ENCODE data around the gene POLR2F.

POLR2F gene

DNA sequence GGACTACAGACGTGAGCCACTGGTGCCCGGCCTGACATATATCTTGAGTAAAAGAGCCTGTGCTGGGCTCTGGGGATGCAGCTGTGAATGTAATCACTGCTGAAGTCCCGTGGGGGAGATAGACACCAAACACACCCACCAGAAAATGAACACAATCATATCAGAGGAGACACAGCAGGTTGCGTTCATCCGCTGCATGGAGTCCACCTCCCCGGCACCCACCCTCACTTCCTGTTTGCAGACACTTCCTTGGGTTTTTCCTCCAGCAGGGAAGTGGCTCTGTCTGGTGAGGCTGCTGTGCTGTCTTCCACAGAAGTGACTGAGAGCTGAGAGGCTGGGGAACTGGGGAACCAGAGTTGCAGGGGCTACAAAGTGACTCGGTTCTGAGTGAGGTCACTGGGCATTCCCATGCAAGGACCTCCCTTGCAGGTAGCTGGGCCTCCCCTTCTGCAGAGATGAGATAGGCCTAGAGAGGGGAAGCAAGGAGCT lies 40.2 kb upstream of the POLR2F start:
- Histone ChIP-seq H3K9me3 (ENCODE audit: control insufficient read depth, insufficient read depth, low read length) (no peaks in the 10 kb centered on the region), H3K4me1 (ENCODE audit: control insufficient read depth, insufficient read depth, low read length) (peaks cover 24% of the 10 kb centered on the region), H3K9ac (ENCODE audit: low read depth, low read length) (no peak overlapping the region), H3K27ac (ENCODE audit: low read depth, low read length) (no peak overlapping the region), H3K27me3 (ENCODE audit: control insufficient read depth, insufficient read depth, low read length) (no peaks in the 10 kb centered on the region), H3K4me3 (ENCODE audit: low read depth, low read length) (no peak overlapping the region), H3K36me3 (ENCODE audit: control insufficient read depth, insufficient read depth, low read length) (peaks cover 37% of the 10 kb centered on the region)

- no peaks in the 10 kb centered on the region for H3K27me3 ChIP-seq (ENCODE audit: control insufficient read depth, insufficient read depth, low read length)
- H3K9ac ChIP-seq (ENCODE audit: low read depth, low read length) = no peak overlapping the region
- H3K4me3 ChIP-seq (ENCODE audit: low read depth, low read length) = no peak overlapping the region
- H3K27ac ChIP-seq (ENCODE audit: low read depth, low read length) = no peak overlapping the region
- H3K9me3 ChIP-seq (ENCODE audit: control insufficient read depth, insufficient read depth, low read length) = no peaks in the 10 kb centered on the region
- H3K4me1 ChIP-seq (ENCODE audit: control insufficient read depth, insufficient read depth, low read length) = peaks cover 7% of the 10 kb centered on the region
- peaks cover 52% of the 10 kb centered on the region for H3K36me3 ChIP-seq (ENCODE audit: control insufficient read depth, insufficient read depth, low read length)
Observed at GRCh38 chr22:37916311-37916710, 37.2 kb upstream of the POLR2F start.

DNA sequence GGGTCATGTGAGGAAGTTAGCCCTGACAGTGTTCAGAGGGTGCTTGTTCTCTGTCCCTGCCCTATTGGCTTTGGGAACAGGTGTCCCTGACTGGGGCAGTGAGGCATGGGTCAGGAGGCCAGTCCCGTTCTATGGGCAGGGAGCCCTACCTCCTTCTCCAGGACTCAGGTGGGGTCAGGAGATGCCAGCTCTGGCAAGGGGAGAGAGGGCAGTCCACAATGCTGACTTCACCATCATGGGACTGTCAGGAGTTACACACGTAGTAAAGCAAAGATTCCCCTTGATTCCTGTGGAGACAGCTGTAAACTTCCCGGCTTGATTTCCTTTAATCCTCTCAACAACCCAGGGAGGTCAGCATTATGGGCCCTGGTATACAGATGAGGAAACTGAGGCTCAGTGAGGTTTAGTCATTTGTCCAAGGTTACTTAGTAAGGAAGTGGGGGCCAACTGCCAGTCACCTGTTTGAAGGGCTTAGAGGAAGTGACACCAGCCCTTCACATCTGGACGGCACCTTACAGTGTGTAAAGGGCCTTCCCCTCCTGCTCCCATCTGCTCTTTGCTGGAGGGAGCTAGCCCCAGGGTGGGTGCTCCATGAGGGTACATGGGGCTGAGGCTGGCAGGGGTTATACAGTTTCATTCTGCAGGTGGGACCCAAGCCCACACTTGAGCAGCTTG lies 35.5 kb upstream of the POLR2F start:
- H3K27ac ChIP-seq (ENCODE audit: low read depth, low read length) = no peak overlapping the region

GRCh38 chr22:37918580-37919270 lies 34.8 kb upstream of the POLR2F start:
- Histone ChIP-seq H3K9ac (ENCODE audit: low read depth, low read length) (no peak overlapping the region), H3K4me3 (ENCODE audit: low read depth, low read length) (no peak overlapping the region), H3K9me3 (ENCODE audit: control insufficient read depth, insufficient read depth, low read length) (no peaks in the 10 kb centered on the region), H3K36me3 (ENCODE audit: control insufficient read depth, insufficient read depth, low read length) (peaks cover 45% of the 10 kb centered on the region), H3K27me3 (ENCODE audit: control insufficient read depth, insufficient read depth, low read length) (no peaks in the 10 kb centered on the region), H3K27ac (ENCODE audit: low read depth, low read length) (no peak overlapping the region), H3K4me1 (ENCODE audit: control insufficient read depth, insufficient read depth, low read length) (no peaks in the 10 kb centered on the region)

More for the DNA sequence above, 35.5 kb upstream of the POLR2F start:
- H3K9me3 ChIP-seq (ENCODE audit: control insufficient read depth, insufficient read depth, low read length) = no peaks in the 10 kb centered on the region
- peaks cover 49% of the 10 kb centered on the region for H3K36me3 ChIP-seq (ENCODE audit: control insufficient read depth, insufficient read depth, low read length)
- no peaks in the 10 kb centered on the region for H3K4me1 ChIP-seq (ENCODE audit: control insufficient read depth, insufficient read depth, low read length)
- H3K9ac ChIP-seq (ENCODE audit: low read depth, low read length) = no peak overlapping the region
- no peak overlapping the region for H3K4me3 ChIP-seq (ENCODE audit: low read depth, low read length)
- no peaks in the 10 kb centered on the region for H3K27me3 ChIP-seq (ENCODE audit: control insufficient read depth, insufficient read depth, low read length)

DNA sequence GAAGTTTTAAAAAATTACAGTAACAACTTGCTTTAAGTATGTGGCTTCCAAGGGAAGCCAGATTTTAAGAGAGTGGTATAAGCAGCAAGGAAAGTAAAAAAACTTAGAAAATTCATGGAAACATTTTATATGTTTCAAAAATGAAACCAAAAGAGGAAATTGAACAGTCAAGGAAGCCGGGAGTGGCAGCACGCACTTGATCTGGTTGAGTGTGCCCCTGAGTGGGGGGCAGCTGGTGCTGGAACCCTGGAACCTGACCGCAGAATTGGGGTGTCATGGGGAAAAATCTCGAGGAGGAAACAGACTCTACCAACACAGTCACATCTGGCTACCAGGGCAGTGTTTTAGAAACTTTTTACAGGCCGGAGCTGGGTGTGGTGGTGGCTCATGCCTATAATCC lies 33.4 kb upstream of the POLR2F start:
- Histone ChIP-seq H3K4me1 (ENCODE audit: control insufficient read depth, insufficient read depth, low read length) (no peaks in the 10 kb centered on the region), H3K9me3 (ENCODE audit: control insufficient read depth, insufficient read depth, low read length) (no peaks in the 10 kb centered on the region), H3K27ac (ENCODE audit: low read depth, low read length) (no peak overlapping the region), H3K4me3 (ENCODE audit: low read depth, low read length) (no peak overlapping the region), H3K36me3 (ENCODE audit: control insufficient read depth, insufficient read depth, low read length) (peaks cover 46% of the 10 kb centered on the region), H3K27me3 (ENCODE audit: control insufficient read depth, insufficient read depth, low read length) (no peaks in the 10 kb centered on the region), H3K9ac (ENCODE audit: low read depth, low read length) (no peak overlapping the region)

DNA sequence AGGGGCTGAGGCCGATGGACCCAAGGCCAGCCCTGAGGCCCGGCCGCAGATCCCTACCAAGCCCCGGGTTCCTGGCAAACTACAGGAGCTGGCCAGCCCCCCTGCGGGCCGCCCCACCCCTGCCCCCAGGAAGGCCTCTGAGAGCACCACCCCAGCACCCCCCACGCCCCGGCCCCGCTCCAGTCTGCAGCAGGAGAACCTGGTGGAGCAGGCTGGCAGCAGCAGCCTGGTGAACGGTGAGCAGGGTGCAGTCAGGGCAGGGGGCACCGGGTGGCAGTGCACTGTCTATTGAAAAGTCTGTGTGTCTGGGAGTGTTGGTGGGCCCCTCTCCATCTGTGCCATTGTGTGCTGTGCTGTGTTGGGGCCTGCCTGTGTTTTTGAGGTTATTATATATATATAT lies 31.3 kb upstream of the POLR2F start:
- Histone ChIP-seq H3K9me3 (ENCODE audit: control insufficient read depth, insufficient read depth, low read length) (no peaks in the 10 kb centered on the region), H3K4me1 (ENCODE audit: control insufficient read depth, insufficient read depth, low read length) (no peaks in the 10 kb centered on the region), H3K27ac (ENCODE audit: low read depth, low read length) (no peak overlapping the region), H3K27me3 (ENCODE audit: control insufficient read depth, insufficient read depth, low read length) (no peaks in the 10 kb centered on the region), H3K36me3 (ENCODE audit: control insufficient read depth, insufficient read depth, low read length) (peaks cover 55% of the 10 kb centered on the region), H3K9ac (ENCODE audit: low read depth, low read length) (no peak overlapping the region), H3K4me3 (ENCODE audit: low read depth, low read length) (no peak overlapping the region)

GRCh38 chr22:37923927-37924326 lies 29.6 kb upstream of the POLR2F start:
- Histone ChIP-seq H3K27ac (ENCODE audit: low read depth, low read length) (no peak overlapping the region), H3K9ac (ENCODE audit: low read depth, low read length) (no peak overlapping the region), H3K4me3 (ENCODE audit: low read depth, low read length) (no peak overlapping the region)

DNA sequence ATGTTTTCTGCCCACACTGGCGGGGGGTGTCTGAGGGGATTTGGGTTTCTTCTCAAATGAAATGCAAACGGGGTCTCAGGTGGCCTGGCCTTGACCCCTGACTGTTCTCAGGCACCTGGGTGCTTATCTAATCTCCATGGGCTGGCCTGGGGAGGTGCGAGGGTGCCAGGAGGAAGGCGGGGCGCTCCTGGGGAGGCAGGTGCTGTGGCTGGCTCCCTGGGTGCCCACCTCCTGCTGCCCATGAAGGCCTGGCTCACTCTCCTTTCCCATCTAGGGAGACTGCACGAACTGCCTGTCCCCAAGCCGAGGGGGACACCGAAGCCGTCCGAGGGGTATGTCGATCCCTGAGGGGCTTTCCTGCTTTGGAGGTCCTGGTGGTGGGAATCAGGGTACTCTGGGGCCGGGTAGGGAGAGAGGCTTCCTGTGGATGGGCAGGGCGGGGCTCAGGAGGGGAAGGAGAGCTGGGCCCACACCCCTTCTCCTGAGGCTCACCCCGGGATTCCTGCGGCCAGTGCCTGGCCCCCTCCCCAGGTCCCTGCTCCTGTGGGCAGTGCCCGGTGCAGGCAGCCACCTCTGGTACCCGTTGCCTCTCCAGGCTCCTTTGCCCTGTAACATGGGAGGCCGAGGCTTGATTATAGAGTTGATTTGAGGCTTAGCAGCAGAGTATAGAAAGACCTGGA lies 29.0 kb upstream of the POLR2F start:
- H3K4me1 ChIP-seq (ENCODE audit: control insufficient read depth, insufficient read depth, low read length) = no peaks in the 10 kb centered on the region
- no peaks in the 10 kb centered on the region for H3K27me3 ChIP-seq (ENCODE audit: control insufficient read depth, insufficient read depth, low read length)
- H3K9ac ChIP-seq (ENCODE audit: low read depth, low read length) = no peak overlapping the region
- H3K36me3 ChIP-seq (ENCODE audit: control insufficient read depth, insufficient read depth, low read length) = peaks cover 42% of the 10 kb centered on the region
- no peak overlapping the region for H3K27ac ChIP-seq (ENCODE audit: low read depth, low read length)
- H3K9me3 ChIP-seq (ENCODE audit: control insufficient read depth, insufficient read depth, low read length) = no peaks in the 10 kb centered on the region
- no peak overlapping the region for H3K4me3 ChIP-seq (ENCODE audit: low read depth, low read length)

More at GRCh38 chr22:37923927-37924326, 29.6 kb upstream of the POLR2F start:
- peaks cover 46% of the 10 kb centered on the region for H3K36me3 ChIP-seq (ENCODE audit: control insufficient read depth, insufficient read depth, low read length)
- H3K4me1 ChIP-seq (ENCODE audit: control insufficient read depth, insufficient read depth, low read length) = no peaks in the 10 kb centered on the region
- H3K27me3 ChIP-seq (ENCODE audit: control insufficient read depth, insufficient read depth, low read length) = no peaks in the 10 kb centered on the region
- H3K9me3 ChIP-seq (ENCODE audit: control insufficient read depth, insufficient read depth, low read length) = no peaks in the 10 kb centered on the region

GRCh38 chr22:37925330-37925729 lies 28.2 kb upstream of the POLR2F start:
- Histone ChIP-seq H3K4me3 (ENCODE audit: low read depth, low read length) (no peak overlapping the region), H3K4me1 (ENCODE audit: control insufficient read depth, insufficient read depth, low read length) (no peaks in the 10 kb centered on the region), H3K27ac (ENCODE audit: low read depth, low read length) (no peak overlapping the region), H3K36me3 (ENCODE audit: control insufficient read depth, insufficient read depth, low read length) (peaks cover 36% of the 10 kb centered on the region), H3K9ac (ENCODE audit: low read depth, low read length) (no peak overlapping the region), H3K27me3 (ENCODE audit: control insufficient read depth, insufficient read depth, low read length) (no peaks in the 10 kb centered on the region), H3K9me3 (ENCODE audit: control insufficient read depth, insufficient read depth, low read length) (no peaks in the 10 kb centered on the region)

- Histone ChIP-seq H3K27ac (ENCODE audit: low read depth, low read length) (no peak overlapping the region), H3K4me3 (ENCODE audit: low read depth, low read length) (no peak overlapping the region), H3K4me1 (ENCODE audit: control insufficient read depth, insufficient read depth, low read length) (no peaks in the 10 kb centered on the region), H3K9ac (ENCODE audit: low read depth, low read length) (no peak overlapping the region), H3K27me3 (ENCODE audit: control insufficient read depth, insufficient read depth, low read length) (no peaks in the 10 kb centered on the region), H3K36me3 (ENCODE audit: control insufficient read depth, insufficient read depth, low read length) (peaks cover 35% of the 10 kb centered on the region), H3K9me3 (ENCODE audit: control insufficient read depth, insufficient read depth, low read length) (no peaks in the 10 kb centered on the region)
Observed at GRCh38 chr22:37925767-37926166, 27.7 kb upstream of the POLR2F start.

- Histone ChIP-seq H3K4me1 (ENCODE audit: control insufficient read depth, insufficient read depth, low read length) (no peaks in the 10 kb centered on the region), H3K36me3 (ENCODE audit: control insufficient read depth, insufficient read depth, low read length) (peaks cover 36% of the 10 kb centered on the region), H3K9ac (ENCODE audit: low read depth, low read length) (no peak overlapping the region), H3K27me3 (ENCODE audit: control insufficient read depth, insufficient read depth, low read length) (no peaks in the 10 kb centered on the region), H3K9me3 (ENCODE audit: control insufficient read depth, insufficient read depth, low read length) (no peaks in the 10 kb centered on the region), H3K4me3 (ENCODE audit: low read depth, low read length) (no peak overlapping the region), H3K27ac (ENCODE audit: low read depth, low read length) (no peak overlapping the region)
Observed at GRCh38 chr22:37926358-37926757, 27.1 kb upstream of the POLR2F start.

All from HUES48 (cell line).